GM18951 (cell line): ENCODE data around the gene IZUMO4.
"Not testable (repeated sequence)": the region's sequence is repeated elsewhere in the genome, so short reads cannot be mapped to it uniquely, and the experiment has no call there.

ENCODE experiments used
- POLR2A ChIP-seq: IDR thresholded peaks from 4 replicates; pipeline ENCODE4 v1.6.1; 2011; ENCODE audit warnings: mild to moderate bottlenecking; ENCODE audit not compliant: insufficient read length, insufficient read depth; ENCODE audit errors: extremely low read depth
- in situ Hi-C: fragments of 300-500 bp; cut with MboI; formaldehyde crosslinking; loops from one replicate; pipeline ENCODE4 v1.12.0; 2022; ENCODE audit warnings: low sequenced_read_pairs, mixed read lengths, inconsistent platforms; ENCODE audit not compliant: unreplicated experiment

The IZUMO4 gene

DNA sequence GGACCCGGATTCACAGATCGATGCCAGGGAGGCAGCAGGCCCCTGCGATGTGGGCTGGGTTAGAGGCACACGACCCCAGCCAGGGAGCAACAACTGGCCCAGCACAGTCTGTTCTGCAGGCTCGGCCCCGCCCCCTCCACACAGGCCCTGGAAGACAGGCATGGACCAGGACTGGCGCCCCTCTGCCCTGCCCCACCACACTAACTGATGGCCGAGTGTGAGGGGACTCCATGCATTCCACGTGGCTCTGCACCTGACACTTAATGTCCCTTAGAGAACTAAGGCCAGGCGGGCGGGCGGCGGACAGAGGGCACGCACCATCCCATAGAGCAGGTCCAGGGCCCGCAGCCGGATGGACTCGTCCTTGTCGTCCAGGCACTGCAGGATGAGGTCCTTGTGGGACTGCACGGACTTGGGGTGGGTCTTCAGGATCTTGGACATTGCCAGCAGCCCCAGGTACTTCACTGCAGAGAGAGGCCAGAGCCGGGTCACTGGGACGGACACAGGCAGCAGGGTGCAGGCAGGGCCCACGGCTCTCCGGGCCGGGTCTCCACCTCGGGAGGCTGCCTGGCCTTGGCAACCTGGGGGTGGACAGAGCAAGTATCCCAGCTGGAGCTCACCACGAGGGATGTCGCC lies 24.8 kb downstream of the IZUMO4 start:
- TF ChIP-seq POLR2A = no peak
- in situ Hi-C loops = no loop called here

DNA sequence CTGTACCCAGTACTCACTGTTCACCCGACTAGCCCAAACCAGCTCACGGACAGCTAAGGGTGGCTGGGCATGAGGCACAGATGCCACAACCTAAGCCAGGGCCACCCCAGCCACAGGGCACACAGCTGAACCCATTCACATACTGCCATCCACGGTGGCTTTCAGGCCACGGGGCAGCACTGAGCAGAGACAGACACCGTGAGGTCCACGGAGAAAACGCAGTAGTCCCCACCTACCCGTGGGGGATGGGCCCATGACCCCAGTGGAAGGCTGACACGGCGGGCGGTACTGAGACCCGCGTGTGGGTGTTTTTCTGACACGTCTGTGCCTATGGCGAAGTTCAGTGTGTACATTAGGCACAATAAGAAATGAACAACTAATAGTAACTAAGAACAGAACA lies 25.5 kb downstream of the IZUMO4 start:
- in situ Hi-C loops = no loop called here
- TF ChIP-seq POLR2A = no peak

DNA sequence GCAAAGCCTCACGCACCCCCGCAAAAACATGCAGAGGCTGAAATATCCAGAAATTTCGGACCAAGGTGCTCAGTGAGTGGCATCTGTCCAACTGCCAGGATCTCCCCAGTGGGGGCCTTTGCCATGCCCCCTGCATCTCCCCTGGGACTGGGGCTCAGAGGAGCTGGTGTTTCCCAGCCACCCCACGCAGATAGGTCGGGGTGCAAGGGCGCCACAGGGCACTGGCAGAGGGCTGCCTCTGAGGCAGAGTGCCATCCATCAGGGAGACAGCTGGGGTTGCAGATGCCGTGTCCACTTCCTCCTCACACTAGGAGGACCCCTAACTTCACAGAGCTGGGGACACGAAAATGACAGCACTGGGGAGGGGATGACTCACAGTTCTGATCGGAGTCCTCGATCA lies 26.3 kb downstream of the IZUMO4 start:
- in situ Hi-C loops = no loop called here
- TF ChIP-seq POLR2A = no peak

DNA sequence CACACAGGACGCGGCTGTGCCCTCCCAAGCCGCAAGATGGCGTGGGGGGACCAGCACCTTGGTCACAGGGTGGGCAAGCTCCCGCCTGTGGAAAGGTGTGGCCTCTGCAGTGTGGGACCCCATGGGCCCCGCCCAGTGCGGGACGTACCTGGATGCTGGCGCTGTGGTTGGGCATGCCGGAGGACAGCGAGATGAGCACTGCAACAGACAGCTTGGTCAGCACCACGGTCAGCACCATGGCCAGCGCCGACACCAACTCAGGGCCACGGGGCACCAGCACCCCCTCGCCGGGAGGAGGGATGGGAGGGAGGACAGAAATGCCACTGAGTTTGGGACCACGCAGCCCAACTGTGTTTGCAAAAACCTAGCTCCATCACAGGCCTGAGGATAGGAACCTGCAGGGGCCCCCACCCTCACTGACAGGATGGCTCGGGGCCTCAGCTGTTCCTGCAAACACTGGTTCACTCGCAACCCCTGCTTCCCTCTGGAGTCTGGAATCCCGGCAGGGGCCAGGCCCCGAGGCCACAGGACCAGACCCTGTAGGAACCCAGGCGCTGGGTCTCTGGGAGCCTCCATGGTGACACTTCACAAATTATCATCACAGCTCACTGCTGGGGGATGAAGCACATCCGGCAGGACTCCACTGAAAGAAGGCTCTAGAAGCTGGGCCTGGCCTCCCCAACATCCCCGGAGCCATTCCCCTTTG lies 27.1 kb downstream of the IZUMO4 start:
- in situ Hi-C loops = no loop called here
- no peak for TF ChIP-seq POLR2A

DNA sequence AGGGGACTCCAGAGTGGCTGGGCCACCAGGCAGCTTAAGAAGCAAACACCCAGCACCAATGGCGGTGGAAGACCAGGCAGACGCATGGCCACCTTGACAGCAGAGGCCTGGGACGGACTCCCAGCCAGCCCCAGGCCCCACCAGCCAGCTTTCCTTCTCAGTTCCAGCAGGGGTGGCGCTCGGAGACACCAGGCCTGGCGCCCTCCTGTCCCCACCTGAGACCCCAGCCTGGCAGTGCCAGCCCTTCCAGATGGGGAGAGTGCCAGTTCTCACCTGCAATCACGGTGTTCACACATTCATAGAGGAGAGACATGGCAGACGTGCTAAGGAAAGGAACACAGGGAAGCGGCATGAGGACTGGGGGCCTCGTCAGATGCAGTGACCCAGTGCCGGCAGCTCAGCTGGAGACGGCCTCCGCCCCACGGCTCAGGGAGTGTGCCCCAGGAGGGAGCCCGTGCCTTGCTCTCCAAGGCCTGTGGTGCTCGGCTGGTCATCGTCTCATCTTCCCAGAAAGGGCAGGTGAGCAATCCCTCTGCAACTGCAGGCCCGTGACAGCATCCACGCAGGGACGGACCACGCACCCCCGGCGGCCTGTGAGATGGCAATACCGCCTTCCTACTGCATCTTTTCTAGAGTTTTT lies 30.3 kb downstream of the IZUMO4 start:
- in situ Hi-C loops = no loop called here

DNA sequence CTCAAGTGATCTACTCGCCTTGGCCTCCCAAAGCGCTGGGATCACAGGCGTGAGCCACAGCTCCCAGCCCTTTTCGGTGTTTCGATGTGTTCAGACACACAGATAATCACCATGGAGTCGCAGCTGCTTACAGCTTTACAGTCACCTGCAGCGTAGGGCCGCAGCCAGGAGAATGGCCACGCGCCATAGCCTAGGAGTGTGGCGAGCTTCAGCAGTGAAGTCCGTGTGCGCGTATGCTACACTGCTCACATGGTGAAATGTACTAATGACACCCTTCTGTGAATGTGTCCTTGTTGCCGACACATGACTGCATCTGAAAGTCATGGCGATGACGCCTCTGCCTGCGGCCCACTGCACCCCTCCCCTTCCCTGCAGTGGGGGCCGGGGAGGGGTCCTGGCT lies 31.0 kb downstream of the IZUMO4 start:
- in situ Hi-C loops = no loop called here
- TF ChIP-seq POLR2A = no peak

More for the DNA sequence above, 30.3 kb downstream of the IZUMO4 start:
- TF ChIP-seq POLR2A = no peak

DNA sequence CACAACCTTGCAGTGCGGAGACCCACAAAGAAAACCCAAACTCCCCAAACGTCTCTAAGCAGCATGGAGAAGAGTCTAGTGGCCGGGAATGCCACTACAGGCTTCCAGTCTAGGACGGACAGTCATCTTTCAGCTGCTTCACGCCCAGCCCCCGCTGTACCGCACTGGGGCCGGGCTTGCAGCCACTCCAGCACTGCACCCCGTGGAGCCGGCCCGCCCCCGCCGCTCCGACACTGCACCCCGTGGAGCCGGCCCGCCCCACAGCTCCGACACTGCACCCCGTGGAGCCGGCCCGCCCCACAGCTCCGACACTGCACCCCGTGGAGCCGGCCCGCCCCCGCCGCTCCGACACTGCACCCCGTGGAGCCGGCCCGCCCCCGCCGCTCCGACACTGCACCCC lies 31.5 kb downstream of the IZUMO4 start:
- in situ Hi-C loops = not testable (repeated sequence)

DNA sequence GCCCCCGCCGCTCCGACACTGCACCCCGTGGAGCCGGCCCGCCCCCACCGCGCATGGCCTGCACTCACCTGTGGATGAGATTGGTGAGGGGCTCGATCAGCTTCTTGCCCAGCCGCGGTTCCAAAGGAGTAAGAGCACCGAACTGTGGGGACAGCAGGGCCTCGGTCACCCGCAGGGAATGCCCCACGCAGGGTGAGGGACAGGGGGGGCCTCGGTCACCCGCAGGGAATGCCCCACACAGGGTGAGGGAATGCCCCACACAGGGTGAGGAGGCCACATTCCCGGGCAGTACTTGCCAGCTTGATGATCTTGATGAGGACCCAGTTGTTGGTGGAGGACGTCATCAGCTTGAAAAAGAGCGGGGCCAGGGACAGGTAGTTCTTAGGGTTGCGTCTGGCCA lies 32.3 kb downstream of the IZUMO4 start:
- TF ChIP-seq POLR2A = no peak
- in situ Hi-C loops = no loop called here

DNA sequence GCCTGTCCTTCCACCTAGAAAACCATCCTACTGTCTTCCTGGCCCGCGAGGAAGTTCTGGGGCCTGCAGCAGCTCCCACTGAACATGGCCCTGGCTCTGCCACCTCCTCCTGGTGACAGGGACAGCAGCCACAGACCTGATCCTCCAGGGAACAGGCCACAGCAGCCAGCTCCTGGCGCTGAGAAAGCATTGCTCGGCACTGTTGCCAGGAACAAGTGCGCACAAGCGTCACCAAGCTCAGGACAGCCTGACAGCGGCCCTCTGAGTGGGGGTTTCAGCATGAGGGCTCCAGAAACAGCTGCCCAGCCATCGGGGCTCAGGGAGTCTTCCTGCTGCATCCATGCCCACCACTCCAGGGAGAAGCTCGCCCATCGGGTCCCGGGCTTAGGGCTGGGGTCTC lies 32.8 kb downstream of the IZUMO4 start:
- in situ Hi-C loops = no loop called here
- no peak for TF ChIP-seq POLR2A

DNA sequence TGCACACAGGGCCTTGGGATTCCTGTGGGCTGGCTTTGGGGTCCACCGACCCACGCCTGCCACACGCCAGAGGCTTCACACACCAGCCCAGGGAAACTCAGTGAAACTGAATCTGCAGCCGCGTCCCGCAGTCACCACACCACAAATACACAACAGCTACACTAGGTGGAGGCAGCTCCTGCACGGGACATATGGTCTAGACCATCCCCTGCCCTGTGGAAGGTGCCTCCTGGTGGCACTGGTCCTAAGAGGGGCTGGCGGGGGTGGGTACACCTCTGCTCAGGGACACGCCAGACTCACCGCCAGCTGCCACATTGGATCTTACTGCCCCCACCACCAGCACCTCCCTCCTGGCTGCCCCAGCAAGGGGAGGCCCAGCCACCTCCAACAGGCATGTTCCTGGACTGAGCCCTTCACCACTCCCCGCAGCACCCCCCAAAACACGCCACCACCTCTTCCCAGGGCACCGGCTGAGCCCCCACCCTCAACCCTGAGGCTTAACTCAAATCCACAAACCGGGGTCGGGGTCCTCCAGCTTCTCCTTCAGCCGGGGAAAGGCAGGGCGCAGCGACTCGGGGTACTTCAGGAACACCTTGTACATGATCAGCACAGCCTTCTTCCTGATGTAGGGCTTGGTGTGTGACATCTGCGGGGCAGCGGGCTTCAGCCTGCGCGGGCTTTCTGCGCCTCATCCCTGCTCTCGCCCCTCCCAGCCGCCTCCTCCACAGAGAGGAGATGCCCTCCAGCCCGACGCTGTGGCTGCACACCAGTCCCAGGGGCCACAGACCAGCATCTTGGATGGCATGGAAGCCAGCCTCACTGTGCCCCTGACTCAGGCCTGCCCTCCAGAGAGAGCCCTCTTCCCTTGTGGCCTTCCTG lies 33.4 kb downstream of the IZUMO4 start:
- TF ChIP-seq POLR2A = no peak

DNA sequence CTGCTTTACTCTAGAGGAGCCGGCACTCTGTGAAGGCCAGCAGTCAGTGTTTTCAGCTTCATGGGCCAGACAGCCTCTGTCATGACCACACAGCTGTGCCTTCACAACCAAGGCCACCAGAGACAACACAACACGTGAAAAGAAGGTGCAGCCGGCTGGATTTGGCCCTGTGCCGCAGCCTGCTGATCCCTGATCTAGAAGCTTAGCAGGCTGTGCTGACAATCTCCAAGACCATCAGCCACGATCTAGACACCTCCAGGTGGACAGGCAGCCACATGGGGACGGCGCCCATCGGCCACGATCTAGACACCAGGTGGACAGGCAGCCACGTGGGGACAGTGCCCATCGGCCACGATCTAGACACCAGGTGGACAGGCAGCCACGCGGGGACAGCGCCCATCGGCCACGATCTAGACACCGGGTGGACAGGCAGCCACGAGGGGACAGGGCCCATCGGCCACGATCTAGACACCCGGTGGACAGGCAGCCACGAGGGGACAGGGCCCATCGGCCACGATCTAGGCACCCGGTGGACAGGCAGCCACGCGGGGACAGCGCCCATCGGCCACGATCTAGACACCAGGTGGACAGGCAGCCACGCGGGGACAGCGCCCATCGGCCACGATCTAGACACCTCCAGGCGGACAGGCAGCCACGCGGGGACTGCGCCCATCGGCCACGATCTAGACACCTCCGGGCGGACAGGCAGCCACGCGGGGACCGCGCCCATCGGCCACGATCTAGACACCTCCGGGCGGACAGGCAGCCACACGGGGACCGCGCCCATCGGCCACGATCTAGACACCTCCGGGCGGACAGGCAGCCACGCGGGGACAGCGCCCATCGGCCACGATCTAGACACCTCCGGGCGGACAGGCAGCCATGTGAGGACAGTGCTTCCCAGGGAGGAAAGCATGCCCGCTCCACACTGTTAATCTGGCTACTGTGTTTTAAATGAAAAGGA lies 34.6 kb downstream of the IZUMO4 start:
- in situ Hi-C loops = not testable (repeated sequence)

More for the DNA sequence above, 33.4 kb downstream of the IZUMO4 start:
- in situ Hi-C loops = no loop called here

DNA sequence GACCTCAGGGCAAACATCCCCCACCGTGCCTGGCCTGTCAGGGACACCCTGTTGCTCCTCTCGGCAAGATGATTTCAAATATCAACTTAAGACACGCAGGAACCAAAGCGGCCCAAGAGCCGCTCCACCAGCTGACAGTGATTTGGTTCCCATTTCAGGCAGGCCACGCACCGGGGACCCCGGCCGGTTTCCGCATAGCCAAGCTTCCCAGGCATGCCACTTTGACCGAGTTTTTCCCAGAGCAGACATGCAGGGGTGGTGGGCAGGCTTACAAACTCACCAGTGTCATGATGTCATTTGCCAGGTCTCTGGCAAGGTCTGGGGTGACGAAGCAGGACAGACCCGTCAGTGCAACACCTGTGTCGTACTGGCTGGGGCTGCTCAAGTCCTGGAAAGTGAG lies 35.5 kb downstream of the IZUMO4 start:
- TF ChIP-seq POLR2A = no peak
- in situ Hi-C loops = no loop called here
